GM19240 (cell line): ENCODE measurements around the gene ATXN1.
"Not testable (repeated sequence)": the region's sequence is repeated elsewhere in the genome, so short reads cannot be mapped to it uniquely, and the experiment has no call there.

Experiments used
- DNase-seq: peaks from one replicate; pipeline ENCODE4 v3.0.0; 2011; ENCODE audit warnings: low spot score; ENCODE audit not compliant: insufficient read length

ATXN1 gene

DNA sequence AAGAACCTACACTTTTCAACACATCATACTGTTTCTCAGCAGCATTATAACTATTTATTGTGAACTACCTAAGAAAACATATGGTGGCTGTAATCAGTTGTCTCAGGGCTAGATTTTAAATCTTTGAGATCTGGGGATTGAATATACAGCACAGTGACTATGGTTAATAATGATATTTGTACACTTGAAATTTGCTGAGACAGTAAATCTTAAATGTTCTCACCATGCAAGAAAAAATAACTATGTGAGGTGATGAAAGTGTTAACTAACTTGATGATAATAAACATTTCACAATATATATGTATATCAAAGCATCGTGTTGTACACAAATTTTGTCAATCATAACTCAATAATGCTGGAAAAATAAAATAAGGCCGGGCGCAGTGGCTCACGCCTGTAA lies 113.8 kb downstream of the ATXN1 start:
- no peak for DNase-seq

DNA sequence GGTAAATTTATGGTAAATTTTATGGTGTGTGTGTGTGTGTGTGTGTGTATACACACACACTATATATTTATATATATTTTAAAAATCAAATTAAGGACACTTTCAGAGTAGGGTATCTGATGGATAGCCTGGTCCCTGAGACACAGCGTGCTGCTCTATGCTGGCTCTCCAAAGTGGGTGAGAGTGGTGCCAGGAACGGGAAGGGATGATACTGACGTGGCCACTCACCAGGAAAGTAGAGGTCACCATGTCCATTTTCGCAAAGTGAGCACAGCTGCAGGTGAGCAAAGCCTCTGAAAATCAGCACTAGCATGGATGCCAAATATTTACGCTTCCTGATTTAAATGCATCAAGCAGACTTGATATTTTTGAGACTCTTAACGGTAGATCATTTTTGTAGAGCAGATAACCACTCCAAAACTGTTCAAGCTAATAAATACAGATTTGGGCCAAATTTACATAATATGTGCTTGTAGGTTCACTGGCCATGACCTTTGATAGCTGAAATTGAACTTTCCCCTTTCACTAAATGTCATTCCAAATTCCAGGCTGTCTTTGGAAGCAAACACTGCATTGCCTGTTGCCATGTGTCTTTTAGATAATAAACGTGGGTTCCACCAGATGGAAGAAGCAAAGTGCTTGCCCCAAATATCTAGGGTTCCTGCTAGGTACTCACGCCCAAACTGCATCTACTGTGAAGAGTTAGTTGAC lies 116.6 kb downstream of the ATXN1 start:
- DNase-seq: no peak

DNA sequence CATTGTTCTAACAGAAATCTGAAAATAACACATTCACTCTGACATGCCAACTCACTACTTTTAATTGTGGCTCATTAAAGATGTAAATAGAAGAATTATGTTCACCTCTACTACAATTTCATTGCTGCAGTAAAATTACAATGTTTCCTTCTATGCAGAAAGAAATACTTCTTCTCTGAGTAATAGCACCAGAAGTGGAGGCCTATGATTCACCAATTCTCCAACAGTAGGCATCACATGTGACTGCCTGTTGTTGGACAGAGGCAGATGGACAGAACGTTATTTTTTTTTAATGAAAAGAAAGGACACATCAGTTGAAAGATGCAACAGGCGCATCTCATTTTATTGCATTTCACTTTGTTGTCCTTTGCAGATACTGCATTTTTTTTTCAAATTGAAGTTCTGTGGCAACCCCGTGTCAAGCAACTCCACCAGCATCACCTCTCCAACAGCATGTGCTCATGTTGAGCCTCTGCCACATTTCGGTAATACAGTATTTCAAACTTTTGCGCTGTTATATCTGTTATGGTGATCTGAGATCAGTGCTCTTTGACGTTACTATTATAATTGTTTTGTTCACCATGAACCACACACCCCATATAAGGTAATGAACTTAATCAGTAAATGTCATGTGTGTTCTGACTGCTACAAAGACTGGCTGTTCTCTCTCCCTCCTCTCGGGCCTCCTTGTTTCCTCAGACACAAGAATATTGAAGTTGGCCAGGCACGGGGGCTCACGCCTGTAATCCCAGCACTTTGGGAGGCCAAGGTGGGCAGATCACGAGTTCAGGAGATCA lies 121.4 kb downstream of the ATXN1 start:
- DNase-seq: no peak

DNA sequence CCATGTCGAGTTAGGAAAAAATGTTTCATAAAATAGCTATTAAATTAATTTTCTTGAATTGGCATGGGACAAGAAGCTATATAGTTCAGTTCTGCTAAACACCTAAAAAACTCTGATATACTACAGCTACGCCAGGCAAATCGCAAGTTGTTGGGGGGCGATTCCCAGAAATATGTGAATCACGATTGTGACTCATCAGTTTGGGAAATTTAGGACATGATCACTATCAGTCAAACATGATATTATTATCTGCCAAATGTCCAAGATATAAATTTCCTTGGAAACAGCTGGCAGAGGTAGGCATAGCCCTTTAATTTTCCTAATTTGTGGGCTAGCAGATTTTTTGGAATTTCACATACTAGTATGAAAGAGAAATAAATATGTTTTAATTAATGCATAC lies 123.6 kb downstream of the ATXN1 start:
- DNase-seq: no peak

DNA sequence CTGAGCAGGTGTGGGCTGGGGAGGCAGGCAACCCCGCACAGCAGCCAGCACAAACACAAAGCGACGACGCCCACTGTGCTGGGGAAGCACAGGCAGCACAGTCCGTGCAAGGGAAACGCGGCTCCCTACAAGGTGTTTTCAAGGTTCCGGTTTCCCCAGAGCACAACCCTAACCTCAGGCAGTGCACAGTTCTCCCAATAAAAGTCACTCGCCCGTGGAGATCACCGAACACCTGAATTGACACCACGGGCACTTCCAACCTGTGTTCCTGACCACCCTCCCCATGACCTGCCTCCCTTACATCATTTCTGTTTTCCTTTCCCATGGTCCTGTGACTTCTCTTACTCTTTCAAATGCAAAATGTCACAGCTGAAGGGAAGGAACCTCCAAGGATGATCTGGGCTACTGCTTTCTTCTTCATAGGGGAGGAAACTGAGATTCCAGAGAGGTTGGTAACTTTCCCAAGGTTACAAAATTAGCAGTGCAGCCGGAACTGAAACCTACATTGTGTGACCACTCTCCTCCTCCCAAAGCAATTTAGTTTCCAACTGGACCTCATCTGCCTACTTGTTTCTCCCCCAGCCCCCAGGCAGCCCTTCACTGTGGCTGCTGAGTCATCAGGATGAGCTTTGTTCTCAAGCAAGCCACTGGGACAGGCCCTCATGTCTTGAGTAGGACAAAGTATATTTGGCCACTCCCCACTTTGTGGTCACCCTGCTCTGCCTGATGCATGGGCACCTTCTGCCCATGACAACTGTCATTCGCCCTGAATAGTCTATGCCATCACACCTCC lies 125.3 kb downstream of the ATXN1 start:
- DNase-seq: no peak

DNA sequence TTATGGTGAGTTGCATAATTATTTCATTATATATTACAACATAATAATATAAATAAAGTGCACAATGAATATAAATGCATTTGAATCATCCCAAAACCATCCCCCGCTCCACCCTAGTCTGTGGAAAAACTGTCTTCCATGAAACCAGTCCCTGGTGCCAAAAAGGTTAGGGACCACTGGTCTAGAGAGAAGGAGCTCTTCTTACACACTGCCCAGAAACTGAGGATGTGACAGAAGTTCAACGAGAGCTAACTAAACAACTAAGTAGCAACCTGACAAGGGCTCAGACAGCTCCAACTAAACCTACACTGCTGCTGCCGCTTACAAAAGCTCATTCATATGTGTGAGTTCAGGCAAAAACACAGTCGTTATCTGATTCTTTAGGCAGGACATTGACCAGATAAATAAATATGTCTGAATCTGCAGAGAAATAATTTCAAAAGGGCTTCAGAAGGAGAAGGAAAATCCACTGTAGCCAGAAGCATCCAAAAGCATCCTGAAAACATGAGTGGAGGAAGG lies 125.9 kb downstream of the ATXN1 start:
- no peak for DNase-seq

DNA sequence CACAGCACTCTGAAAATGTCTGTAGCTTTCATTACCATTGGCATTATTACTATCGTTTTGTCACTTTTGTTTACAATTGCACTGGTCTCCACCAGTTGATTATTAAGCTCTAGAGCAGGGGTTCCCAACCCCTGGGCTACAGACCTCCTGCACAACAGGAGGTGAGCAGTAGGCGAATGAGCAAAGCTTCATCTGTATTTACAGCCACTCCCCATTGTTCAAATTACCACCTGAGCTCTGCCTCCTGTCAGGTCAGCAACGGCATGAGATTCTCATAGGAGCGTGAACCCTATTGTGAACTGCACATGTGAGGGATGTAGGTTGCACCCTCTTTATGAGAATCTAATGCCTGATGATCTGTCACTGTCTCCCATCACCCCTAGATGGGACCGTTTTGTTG lies 126.4 kb downstream of the ATXN1 start:
- no peak for DNase-seq

DNA sequence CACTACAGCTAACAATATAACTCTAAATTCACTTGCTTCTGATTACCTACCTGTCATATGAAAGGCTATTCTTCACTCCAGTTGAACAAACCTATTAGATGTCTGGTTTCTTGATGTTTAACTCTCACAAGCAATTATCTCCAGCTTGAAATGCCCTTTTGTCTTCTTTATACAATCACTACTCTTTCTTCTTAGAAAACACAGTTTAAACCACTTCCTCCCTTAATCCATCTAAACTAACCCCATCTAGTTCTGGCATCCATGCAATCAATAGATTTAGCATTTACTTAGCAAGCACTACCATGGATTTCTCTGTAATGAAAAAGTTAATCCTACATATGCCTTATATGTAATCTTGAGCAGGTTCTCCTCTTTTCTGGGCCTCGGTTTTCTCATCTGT lies 127.3 kb downstream of the ATXN1 start:
- no peak for DNase-seq

DNA sequence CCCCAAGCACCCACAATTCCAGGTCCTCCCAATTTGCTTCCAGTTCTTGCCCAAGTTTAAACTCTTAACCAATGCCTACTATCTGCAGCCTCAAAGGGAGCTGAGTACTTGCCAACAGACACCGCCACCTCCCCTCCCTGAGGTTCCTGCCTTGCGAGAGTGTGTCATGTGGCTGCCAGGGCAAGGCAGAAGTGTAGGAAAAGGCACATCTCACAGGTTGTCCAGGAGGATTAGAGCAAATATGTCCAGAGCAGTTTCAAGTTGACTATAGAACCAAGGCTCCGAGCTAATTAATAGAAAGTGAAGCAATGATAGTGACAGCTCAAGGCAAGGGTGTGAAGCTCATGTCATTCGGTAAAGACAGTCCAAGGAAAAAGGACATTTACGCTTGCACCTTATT lies 127.8 kb downstream of the ATXN1 start:
- no peak for DNase-seq

DNA sequence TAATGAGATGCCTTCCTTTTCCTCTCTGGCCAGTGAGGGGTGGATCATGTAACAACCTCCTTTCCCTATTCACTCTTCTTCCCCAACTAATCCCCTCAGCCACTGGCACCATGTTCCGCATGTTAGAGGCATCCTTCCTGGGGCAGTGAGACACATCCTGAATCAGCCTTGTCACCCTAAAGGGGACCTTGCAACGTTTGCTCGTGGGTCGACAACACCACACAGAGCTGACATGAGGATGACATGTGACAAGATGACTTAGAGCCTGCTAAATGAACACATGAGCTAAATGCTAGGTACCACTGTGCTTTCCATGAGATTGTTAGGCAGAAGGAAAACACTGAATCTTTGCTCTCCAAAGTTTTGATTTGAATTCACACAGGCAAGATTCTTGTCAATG lies 129.2 kb downstream of the ATXN1 start:
- DNase-seq: no peak

DNA sequence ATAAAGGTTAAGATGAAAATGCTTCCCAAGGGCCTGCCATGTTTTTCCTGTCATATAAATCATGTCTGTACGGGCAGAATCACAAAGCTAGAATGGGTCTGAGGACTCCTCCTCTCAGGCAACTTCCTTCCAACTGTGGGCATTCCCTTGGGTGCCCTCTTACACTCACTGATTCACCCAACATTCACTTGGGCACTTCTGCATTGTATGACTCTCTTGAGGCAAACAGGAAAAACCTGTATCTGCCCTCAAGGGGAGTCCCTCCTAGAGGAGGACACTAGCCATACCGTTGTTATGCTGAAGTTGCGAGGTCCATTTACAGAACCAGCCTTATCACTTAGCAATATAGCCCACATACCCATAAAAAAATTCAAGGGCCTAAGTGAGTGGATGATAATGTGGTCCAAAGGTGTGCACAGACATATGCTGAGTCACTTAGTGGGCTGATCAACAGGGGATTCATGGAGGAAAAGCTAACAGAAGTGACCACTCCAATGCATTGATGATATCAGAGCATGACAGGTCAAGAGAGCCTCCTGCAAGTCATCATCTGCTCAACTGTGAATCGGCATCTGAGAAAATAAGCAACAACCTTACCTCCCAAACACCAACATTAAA lies 131.1 kb downstream of the ATXN1 start:
- no peak for DNase-seq

DNA sequence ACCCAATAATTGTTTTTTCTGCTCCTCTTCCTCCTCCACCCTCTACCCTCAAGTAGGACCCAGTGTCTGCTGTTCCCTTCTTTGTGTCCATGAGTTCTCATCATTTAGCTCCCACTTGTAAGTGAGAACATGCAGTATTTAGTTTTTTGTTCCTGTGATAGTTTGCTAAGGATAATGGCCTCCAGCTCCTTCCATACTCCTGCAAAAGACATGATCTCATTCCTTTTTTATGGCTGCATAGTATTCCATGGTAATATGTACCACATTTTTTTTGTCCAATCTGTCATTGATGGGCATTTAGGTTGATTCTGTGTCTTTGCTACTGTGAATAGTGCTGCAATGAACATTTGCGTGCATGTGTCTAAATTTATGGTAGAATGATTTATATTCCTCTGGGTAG lies 132.7 kb downstream of the ATXN1 start:
- not testable (repeated sequence) for DNase-seq

DNA sequence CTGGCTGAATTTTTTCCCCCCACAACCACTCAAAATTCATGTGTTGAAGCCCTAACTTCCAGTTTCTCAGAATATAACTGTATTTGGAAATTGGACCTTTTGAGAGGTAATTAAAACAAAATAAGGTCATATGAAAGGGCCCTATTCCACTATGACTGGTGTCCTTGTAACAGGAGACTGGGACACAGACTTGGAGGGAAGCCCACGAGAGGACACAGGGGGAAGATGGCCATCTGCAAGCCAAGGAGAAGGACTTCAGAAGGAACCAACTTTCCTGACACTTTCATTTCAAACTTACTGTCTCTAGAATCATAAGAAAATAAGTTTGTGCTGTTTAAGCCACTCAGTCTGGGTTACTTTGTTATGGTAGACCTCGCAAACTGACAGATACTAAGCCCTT lies 134.6 kb downstream of the ATXN1 start:
- no peak for DNase-seq

DNA sequence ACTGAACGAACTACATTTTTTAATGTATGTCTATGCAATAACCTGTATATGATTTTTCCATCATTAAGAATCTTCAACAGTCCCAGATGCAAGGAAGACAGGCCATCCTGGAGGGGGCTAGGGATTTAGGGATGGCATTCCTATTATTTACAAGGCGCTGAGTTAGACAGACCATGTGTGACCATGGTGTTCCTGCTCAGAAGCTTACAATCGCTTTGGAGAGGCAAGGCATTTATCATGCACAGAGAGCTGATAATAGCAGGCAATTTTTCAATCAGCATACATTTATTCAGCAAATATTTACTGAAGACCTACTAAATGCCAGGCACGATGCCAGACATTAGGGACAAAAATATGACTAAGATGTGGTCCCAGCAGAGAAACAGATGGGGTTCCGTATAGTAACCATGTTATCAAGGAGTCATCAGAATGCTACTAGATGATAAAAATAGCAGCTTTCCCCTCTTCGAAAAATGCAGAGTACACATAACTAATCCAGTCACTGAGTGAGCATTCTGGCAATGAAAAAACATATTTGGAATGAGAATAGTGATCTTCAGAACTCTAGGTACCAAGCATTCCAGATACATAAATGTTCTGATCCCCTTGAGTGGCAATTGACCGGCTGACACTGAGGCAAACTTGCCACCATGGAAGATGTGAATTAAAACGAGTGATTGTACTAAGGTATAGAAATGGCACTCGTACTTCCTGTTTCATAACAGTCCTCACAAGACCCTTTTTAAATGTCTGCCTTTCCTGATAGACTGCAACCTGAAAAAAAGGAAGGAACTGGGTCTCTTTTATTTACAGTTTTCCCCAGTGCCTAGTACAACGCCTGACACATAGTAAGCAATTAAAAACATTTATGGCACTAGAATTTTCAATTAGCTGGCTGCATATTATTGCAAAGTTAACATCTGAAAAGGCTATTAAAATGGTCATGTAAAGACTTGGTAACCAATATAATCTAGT lies 135.7 kb downstream of the ATXN1 start:
- no peak for DNase-seq

DNA sequence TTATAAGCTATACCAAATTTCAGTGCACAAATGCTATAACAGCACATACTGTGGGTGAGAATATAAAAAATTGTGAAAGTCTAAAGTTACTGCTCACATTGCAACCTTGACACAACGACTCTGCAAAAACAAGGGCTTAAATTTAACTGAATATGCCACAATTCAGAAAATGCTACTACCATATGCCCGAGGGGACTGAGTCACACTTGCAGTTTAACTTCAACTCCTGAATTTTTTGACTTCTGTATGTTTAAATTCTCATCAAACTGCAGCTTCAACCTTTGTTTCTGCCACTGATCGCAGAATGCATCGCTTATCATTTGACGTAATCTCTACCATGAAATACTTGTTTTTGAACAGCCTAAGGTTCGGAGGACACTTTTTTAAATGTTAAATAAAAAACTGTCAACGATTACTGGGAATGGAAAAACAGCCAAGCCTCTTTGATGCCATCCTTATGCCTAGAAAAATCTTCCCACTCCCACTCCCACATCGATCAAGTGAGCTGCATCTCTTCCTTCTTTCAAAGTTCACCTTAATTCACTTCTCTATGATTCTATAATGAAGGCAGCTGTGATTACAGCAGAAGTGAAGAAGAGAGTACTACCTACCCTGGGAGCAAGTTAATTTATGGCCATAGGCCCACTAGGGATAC lies 136.5 kb downstream of the ATXN1 start:
- DNase-seq: no peak

DNA sequence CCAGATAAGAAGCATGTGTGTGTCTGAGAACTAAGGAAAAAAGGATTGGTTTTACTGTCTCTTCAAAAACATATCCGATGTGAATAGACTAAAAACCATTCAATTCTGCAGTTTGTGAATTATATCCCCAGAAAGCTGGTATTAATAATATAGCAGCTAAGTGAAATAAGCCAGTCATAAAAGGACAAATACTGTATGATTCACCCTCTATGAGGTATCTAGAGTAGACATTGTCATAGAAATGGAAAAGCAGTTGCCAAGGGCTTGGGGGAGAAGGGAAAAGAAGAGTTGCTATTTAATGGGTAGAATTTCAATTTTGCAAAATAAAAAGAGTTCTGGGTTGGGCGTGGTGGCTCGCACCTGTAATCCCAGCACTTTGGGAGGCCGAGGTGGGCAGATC lies 137.5 kb downstream of the ATXN1 start:
- no peak for DNase-seq

DNA sequence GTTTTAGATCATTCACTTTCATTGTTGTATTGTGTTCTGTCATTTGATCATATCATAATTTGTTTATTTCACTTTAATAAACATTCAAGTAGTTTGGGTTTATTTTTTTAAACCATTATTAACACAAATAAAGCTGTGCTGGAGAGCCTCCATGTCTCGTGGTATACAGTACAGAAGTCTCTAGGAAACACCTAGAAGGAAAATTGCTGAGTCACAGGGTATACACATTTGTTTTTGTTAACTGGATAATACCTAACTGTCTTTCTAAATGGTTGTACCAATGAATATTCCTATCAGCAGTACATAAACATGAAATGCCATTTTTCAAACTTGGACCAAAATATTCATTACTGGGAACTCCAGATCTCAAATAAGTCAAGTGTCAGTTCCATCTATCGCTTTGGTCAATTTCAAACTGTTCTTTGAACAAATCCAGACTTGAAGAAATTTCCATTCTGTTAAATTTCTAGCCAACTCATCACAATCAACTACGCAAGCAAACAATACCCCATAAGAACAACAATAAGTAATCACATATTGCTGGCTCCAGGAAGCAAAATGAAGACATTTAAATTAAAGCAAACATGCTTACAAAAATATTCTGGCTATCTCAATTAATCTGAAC lies 138.1 kb downstream of the ATXN1 start:
- no peak for DNase-seq

DNA sequence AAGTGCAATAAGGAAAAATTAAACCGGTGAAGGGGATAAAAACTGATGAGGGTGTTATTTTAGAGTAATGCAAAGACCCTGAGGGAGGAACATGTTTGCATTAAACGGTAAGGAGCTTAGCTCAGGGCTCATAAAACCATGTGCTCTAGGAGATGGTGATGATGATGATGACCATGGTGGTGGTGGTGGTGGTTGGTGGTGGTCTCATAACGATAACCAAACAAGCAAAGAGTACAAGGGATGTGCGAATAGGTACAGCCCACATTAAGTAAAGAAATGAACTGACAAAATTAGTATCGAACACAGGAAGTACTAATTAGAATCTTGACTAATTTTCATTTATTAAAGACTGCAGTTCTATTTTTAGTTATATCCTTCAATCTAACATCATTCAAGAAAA lies 139.1 kb downstream of the ATXN1 start:
- DNase-seq: no peak

DNA sequence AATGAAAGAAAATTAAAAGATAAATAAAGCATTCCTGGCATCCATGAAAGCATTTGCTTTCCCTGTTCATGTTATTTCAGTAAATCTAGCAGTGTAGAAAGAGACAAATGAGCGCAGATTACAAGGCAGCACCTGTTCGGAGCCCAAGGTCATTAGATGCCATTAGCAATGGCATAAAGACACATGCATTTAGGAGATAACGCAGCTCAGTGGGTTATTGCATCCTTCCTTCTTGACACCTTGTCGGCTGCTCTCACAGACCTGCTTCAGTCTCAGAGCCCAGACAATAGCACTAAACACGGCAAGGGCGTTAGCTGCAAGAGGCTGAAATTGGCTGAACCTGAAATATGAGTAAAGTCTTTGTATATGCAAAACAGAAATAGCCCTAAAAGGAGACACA lies 140.3 kb downstream of the ATXN1 start:
- no peak for DNase-seq
